NCI-H345 (cell line): ENCODE measurements around the gene ALCAM.
A peak's percentile ranks its signal among the peaks of the same experiment; 100 is the strongest.

Experiments used
- DNase-seq: peaks from one replicate; lab custom pipeline; 2025; lab: John Stamatoyannopoulos, UW

ALCAM gene

GRCh38 chr3:105356396-105356795, 10.3 kb upstream of the ALCAM start:
- DNase-seq, result no peak

- no peak for DNase-seq
Measured at GRCh38 chr3:105356988-105357387, 9.7 kb upstream of the ALCAM start.

- DNase-seq, result no peak
Measured at GRCh38 chr3:105359098-105359762, 7.5 kb upstream of the ALCAM start.

GRCh38 chr3:105360003-105360402, 6.7 kb upstream of the ALCAM start:
- no peak for DNase-seq

DNA sequence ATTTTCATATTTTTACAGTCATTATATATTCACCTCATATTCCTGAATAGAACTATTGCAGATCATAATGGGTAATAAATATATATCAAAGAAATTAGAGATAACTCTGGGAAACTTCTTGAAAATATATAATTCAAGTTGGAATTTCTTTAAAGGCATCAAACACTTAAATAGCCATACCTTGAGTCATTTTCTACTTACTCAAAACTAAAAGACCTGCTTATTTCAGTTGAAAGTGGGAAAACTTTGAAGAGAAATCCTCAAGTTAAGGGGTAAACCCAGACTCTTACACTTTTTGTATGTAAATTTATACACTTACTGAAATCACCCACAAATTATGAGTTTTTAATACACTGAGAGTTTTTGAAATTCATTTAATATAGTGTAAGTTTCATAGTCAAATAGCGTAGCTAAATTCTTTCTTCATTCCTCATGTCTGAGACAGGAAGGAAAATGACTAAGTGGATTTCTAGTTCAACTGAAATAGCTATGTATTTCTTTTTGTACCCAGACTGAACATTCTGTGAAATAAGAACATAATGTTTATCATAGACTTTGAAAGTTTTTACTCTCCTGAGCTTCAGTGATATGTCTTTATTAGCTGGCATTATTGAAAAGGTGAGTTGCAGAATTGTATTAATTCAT, 4.6 kb upstream of the ALCAM start:
- DNase-seq, result no peak

DNA sequence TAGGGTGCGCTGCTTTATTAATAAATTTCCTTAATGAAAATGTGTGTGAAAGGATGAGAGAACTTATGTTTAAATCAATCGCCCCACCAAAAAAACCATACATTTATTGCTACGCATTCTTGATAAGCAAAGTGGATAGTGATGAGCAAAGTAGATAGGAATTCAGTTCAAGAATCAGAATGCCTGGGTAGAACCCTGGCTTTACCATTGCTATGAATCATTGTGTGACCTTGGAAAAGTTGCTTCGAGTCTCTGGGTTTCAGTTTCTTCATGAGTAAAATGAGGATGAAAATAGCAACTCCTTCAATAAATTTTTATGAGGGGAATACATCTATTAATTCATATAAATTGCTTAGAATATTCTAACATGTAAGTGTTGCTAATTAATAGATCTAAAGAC, 2.6 kb upstream of the ALCAM start:
- no peak for DNase-seq

DNA sequence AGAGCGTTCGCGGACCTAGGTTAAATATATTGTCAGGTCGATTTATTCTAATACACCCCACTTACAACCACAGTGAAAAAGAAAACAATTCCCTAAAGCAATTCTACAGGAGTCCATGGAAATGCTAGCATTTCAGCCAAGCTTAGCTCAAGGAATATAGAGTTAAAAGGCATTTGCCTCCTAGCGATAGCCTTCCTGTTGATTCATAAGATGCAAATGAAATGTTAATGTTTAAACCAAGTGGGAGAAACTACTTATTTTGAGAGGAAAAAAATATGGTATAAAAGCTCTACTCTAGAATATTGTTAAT, 1.7 kb upstream of the ALCAM start:
- DNase-seq, result no peak

DNA sequence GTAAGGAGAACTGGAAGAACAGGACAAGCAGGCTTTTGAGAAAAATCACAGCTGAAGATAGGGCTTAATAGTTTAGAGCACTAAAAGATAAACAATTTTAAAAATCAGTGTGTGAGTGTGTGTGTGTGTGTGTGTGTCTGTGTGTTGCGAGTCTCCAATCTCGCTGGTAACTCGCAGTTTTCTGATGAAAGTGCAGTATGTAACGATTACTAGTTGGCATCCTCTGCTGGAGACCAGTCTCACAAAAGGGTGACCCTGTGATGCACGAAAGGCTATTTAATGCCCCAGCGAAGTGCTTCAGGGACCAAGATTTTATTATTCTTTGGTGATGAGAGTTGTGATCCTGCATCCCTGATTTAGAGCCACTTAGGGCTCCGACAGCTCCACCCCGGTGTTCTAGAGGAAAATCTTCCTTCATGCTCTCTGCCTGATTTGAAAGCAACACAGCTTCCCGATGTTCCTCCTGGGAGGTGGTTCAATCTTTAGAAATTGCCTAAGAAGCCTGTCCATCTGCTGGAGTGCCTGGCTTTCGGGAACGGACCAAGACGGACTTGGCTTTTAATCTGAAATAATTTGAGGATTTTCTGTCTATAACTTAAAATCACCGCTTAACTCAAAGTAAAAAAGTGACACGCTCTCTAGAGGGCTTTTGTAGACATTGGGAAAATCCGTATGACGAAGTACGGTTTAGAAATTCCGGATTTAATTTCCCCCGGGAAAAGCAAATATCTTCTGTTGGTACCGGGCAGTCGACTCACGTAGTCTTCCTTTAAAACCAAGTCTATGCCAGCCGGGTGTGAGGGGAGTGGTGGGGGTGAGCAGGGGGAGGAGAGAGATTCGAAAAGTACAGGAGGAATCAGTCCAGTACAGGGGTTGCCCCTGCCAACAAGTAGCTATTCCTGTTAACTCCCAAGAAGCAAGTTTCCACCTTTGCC, 1.1 kb upstream of the ALCAM start:
- DNase-seq, result peak; percentile 55

GRCh38 chr3:105367063-105367405, 325 bp downstream of the ALCAM start:
- DNase-seq, result peak; percentile 40

GRCh38 chr3:105367406-105368213, 901 bp downstream of the ALCAM start:
- DNase-seq, result peak; percentile 58

GRCh38 chr3:105368566-105369499, 2.1 kb downstream of the ALCAM start:
- peak; percentile 81 for DNase-seq

DNA sequence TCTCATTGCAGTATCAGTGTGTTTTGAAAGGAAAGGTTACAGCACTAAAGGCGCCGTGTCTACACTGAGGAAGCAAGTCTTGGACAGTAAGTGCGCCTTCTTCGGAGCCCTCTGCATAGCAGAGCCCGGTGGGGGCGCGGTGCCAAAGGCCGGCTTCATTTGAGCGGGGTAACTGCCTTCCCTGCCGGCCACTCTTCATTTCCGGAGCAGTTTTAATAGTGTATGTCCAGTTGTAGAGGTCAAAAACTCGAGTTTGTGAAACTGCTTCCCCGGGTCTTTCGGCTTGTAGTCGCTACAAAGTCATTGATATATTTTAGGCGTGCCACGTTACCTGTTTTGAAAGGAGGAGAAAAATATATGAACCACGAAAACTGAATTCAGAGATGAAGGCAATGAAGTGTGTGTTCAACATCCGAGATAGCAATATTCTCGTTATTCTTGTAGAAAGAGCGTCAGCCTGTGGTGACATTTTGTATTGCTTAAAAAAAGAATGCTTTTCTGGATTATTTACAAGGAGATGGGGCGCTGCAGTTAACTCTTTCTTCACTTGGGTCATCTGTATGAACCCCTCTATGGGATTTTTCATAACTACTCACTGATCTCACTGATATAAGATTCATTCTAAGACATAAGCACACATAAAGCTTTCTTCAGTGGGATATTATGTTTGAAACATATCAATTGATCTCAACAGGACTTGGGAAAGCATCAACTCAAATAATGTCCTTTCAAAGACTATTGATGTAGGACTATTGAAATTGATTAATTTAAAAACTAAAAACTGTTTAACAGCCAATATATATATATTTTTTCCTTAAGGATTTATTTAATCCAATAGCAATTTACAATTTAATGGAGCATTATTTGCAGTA, 3.0 kb downstream of the ALCAM start:
- peak; percentile 39 for DNase-seq

GRCh38 chr3:105373383-105373782, 6.7 kb downstream of the ALCAM start:
- DNase-seq, result no peak

- DNase-seq, result no peak
Measured at GRCh38 chr3:105375750-105376511, 9.2 kb downstream of the ALCAM start.

- DNase-seq, result no peak
Measured at GRCh38 chr3:105377716-105378115, 11.0 kb downstream of the ALCAM start.

GRCh38 chr3:105385179-105385578, 18.5 kb downstream of the ALCAM start:
- no peak for DNase-seq

GRCh38 chr3:105385819-105386508, 19.3 kb downstream of the ALCAM start:
- no peak for DNase-seq

DNA sequence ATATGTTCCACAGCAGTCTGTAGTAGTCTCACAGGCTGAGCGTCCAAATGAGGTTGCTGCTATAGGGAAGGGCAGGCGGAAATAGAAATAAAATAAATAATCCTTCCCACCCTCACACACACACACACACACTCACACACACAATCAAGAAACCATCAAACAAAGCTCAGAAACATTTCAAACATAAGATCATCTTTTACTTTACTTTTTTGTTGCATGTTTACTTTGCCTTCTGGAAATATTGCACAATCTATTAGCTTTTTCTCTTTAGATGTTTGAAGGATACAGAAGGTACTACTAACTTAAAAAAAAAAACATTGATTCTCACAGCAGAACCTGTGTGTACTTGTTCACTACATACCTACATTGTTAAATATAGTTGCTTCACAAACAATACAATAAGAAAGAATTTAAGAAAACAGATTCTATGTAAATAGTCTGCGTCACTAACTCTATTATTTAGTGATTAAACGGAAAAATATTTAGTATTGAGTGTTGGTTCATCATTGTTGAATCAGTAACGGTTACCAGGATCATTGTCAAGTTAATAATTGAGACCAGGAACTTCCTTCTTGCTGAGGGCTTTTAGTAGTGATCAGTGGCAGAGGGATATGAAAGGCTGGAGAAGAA, 20.5 kb downstream of the ALCAM start:
- no peak for DNase-seq
